ENCODE results near the gene MMP11.

DNA sequence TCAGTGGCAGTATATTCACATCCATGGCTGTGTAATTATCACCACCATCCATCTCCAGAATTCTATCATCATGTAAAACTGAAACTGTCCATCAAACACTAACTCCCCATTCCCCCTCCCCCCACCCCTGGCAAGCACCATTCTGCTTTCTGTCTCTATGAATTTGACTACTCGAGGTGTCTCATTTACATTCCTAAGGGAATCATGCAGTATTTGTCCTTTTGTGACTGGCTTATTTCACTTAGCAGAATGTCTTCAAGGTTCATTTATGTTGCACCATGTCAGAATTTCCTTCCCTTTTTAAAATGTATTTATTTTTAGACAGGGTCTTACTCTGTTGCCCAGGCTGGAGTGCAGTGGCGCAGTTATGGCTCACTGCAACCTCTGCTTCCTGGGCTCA, 45.9 kb downstream of the MMP11 start:
- no peak for TF ChIP-seq EZH2phosphoT487 (IDR thresholded peaks at IDR 0.05; ENCODE audit: borderline replicate concordance)
- TF ChIP-seq ZNF274 (IDR thresholded peaks at IDR 0.05; ENCODE audit: low read depth, low read length): no peak
- TF ChIP-seq EZH2 (IDR thresholded peaks at IDR 0.05): no peak

Measured in HCT116 (cell line).